Pericardium fibroblast (primary cell): Measurements from ENCODE around the gene GMDS. TPM values are rescaled to one million over a fixed set of nuclear protein-coding genes. Genes with fewer than 3 reads are reported as not detected.

Source experiments
- total RNA-seq: library from RNA; depleted of rRNA; stranded (reverse); fragments of >200 nt; gene quantifications from 2 replicates; pipeline ENCODE4 v1.2.3, GENCODE V29; 2015

GMDS gene
- total RNA-seq, result 9.9 and 19.3 TPM in 2 replicates

GRCh38 chr6:2245103-2245876 is at the start of gene GMDS:
Gene GMDS (minus strand): TSS chr6:2245605.

GRCh38 chr6:1609648-1610496 is 635.5 kb downstream of the GMDS start, which contains the start of gene FOXC1:
Gene FOXC1 (plus strand): TSS chr6:1609915. CDS start chr6:1610446, 531 bp downstream.

